GM18508 (cell line): ENCODE measurements around the gene B3GNT9.
"Not testable (repeated sequence)": the region's sequence is repeated elsewhere in the genome, so short reads cannot be mapped to it uniquely, and the experiment has no call there.

Experiments used
- ATAC-seq: cut with Tn5 transposase; IDR thresholded peaks from one replicate; pipeline ENCODE4 v1.9.1; 2021; ENCODE audit warnings: moderate number of reproducible peaks; ENCODE audit not compliant: insufficient read depth, unreplicated experiment

The B3GNT9 gene

GRCh38 chr16:67154578-67155294 is 3.9 kb upstream of the B3GNT9 start:
- no peak for ATAC-seq

- ATAC-seq: no peak
Observed at GRCh38 chr16:67151431-67152097, 766 bp upstream of the B3GNT9 start.

- no peak for ATAC-seq
Observed at GRCh38 chr16:67150047-67150832, 558 bp downstream of the B3GNT9 start.

GRCh38 chr16:67149276-67150046 is 1.3 kb downstream of the B3GNT9 start:
- no peak for ATAC-seq

- no peak for ATAC-seq
Observed at GRCh38 chr16:67148656-67149275, 2.0 kb downstream of the B3GNT9 start.

GRCh38 chr16:67148221-67148620 is 2.6 kb downstream of the B3GNT9 start:
- ATAC-seq: no peak

- no peak for ATAC-seq
Observed at GRCh38 chr16:67147437-67148140, 3.2 kb downstream of the B3GNT9 start.

- no peak for ATAC-seq
Observed at GRCh38 chr16:67146523-67147357, 4.1 kb downstream of the B3GNT9 start.

- ATAC-seq: no peak
Observed at GRCh38 chr16:67145746-67146145, 5.1 kb downstream of the B3GNT9 start.

- no peak for ATAC-seq
Observed at GRCh38 chr16:67144943-67145342, 5.9 kb downstream of the B3GNT9 start.

GRCh38 chr16:67142342-67142741 is 8.5 kb downstream of the B3GNT9 start:
- ATAC-seq: no peak

- no peak for ATAC-seq
Observed at GRCh38 chr16:67141391-67141790, 9.4 kb downstream of the B3GNT9 start.

- ATAC-seq: no peak
Observed at GRCh38 chr16:67137605-67138004, 13.2 kb downstream of the B3GNT9 start.

- no peak for ATAC-seq
Observed at GRCh38 chr16:67129422-67129821, 21.4 kb downstream of the B3GNT9 start.

- ATAC-seq: no peak
Observed at GRCh38 chr16:67128887-67129286, 21.9 kb downstream of the B3GNT9 start.

- no peak for ATAC-seq
Observed at GRCh38 chr16:67128417-67128816, 22.4 kb downstream of the B3GNT9 start.

GRCh38 chr16:67122799-67123198 is 28.0 kb downstream of the B3GNT9 start:
- not testable (repeated sequence) for ATAC-seq

GRCh38 chr16:67120025-67120424 is 30.8 kb downstream of the B3GNT9 start:
- no peak for ATAC-seq

- no peak for ATAC-seq
Observed at GRCh38 chr16:67117716-67118115, 33.1 kb downstream of the B3GNT9 start.
